PC-9 (cell line): Measurements from ENCODE around the gene ME1.
"Not testable (repeated sequence)": the region's sequence is repeated elsewhere in the genome, so short reads cannot be mapped to it uniquely, and the experiment has no call there.

ENCODE experiments used
- CTCF ChIP-seq: fragments of 200-600 bp; sonication (generic); conservative IDR thresholded peaks from 2 replicates; pipeline ENCODE4 v1.6.1; 2017; ENCODE audit warnings: mixed run types, antibody characterized with exemption, mild to moderate bottlenecking, moderate library complexity
- EZH2 ChIP-seq: fragments of 200-600 bp; sonication (generic); IDR thresholded peaks from 2 replicates; pipeline ENCODE4 v1.8.0; 2017; ENCODE audit warnings: antibody characterized with exemption, low read depth

- not testable (repeated sequence) for TF ChIP-seq EZH2, CTCF
These were observed 96.9 kb downstream of the ME1 start for GRCh38 chr6:83333916-83334315.
